ENCODE results near the gene INTS4. TPM values are rescaled to one million over a fixed set of nuclear protein-coding genes. Genes with fewer than 3 reads are reported as not detected.
"Not testable (repeated sequence)": the region's sequence is repeated elsewhere in the genome, so short reads cannot be mapped to it uniquely, and the experiment has no call there.

INTS4 gene
- polyA plus RNA-seq, 6 donors from 2014 or later = 33.3 to 71.6 (median 38.1) TPM

DNA sequence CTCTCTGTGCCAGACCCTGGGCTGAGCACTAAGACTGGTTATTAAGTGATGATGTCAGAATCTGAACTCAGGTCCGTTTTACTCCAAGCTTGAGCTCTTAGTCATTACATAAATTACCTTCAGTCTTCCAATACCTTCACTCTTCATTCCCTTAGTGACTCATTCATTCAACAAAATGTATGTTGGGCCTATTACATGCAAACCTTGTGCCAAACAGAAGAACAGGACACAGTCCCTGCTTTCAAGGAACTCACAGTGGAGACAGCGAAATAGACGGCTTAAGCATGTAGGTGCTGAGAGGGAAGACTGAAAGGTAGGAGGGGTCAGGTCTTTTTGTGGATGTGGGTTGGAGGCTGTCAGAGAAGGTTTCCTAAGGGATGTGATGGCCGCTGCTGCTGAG is 25.3 kb upstream of the INTS4 start:
- Mint-ChIP-seq H3K27ac (peak overlapping the region in 1 of 6 donors; percentile 40), H3K9me3 (peaks cover 0 to 1% (median 0%) of the 10 kb centered on the region in 7 donors), H3K4me1 (peaks cover 6 to 13% (median 7%) of the 10 kb centered on the region in 3 donors), H3K4me3 (no peak overlapping the region), H3K36me3 (peaks cover 0 to 12% of the 10 kb centered on the region in 2 donors), H3K27me3 (peaks cover 19 to 34% (median 24%) of the 10 kb centered on the region in 3 donors)
- ATAC-seq (ENCODE audit: low read depth in 2 of 2) (no peak), DNase-seq (no peak)

DNA sequence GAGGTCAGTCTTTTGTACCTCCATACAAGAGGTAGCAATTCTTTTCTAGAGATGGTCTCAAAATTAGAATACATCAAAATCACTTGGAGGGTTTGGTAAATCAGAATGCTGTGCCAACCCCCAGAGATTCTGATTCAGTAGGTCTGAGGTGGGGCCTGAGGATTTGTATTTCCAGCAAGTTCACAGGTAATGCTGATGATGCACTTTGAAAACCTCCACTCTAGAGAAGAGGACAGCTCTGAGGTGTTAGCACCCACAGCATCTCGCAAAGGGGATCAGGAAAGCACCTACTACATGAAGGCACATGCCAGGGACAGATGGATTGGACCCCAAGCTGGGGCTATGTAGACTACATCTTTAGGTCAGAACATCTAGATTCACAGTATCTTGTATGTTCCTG is 21.4 kb upstream of the INTS4 start:
- DNase-seq (no peak), ATAC-seq (ENCODE audit: low read depth in 2 of 2) (no peak)
- H3K36me3 Mint-ChIP-seq = no peaks in the 10 kb centered on the region
- no peaks in the 10 kb centered on the region for H3K9me3 Mint-ChIP-seq
- no peaks in the 10 kb centered on the region for H3K4me1 Mint-ChIP-seq
- H3K27ac Mint-ChIP-seq = no peak overlapping the region
- no peak overlapping the region for H3K4me3 Mint-ChIP-seq
- peaks cover 0 to 18% (median 0%) of the 10 kb centered on the region in 3 donors for H3K27me3 Mint-ChIP-seq

DNA sequence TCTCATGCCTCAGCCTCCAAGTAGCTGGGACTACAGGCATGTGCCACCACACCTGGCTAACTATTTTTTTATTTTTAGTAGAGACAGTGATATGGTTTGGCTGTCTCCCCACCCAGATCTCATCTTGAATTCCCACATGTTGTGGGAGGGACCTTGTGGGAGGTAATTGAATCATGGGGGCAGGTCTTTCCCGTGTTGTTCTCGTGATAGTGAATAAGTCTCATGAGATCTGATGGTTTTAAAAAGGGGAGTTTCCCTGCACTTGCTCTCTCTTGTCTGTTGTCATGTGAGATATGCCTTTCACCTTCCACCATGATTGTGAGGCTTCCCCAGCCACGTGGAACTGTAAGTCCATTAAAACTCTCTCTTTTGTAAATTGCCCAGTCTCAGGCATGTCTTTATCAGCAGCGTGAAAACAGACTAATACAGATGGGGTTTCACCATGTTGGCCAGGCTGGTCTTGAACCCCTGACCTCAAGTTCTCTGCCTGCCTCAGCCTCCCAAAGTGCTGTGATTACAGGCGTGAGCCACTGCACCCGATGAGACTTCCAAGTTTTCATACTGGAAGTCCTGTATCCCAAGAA is 20.6 kb upstream of the INTS4 start:
- DNase-seq; H3K4me1 Mint-ChIP-seq; H3K4me3 Mint-ChIP-seq; H3K36me3 Mint-ChIP-seq; ATAC-seq (ENCODE audit: low read depth in 2 of 2); H3K9me3 Mint-ChIP-seq: not testable (repeated sequence)
- Mint-ChIP-seq H3K27me3 (peaks cover 0 to 17% (median 0%) of the 10 kb centered on the region in 3 donors), H3K27ac (peak overlapping the region in 1 of 6 donors; percentile 52)

DNA sequence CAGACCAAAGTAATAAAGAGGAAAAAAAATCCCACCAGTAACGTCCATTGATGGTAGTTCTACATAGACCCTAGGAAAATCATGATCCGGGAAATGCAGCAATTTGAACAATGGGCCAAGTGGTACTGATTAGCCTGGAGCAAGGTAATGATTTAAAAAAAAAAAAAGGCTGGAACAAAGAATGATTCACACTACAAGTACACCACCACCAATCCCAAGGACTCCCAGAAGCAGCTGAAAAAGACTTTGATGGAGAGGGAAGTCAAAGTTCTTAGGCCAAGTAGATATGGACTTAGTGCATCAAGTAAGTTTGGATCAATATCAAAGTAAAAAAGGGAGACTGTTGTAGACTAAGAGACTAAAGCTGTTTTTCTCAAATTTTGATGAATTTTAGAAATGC is 16.8 kb upstream of the INTS4 start:
- ATAC-seq (ENCODE audit: low read depth in 2 of 2) = no peak
- Mint-ChIP-seq H3K27ac (no peak overlapping the region), H3K9me3 (peaks cover 0 to 1% (median 0%) of the 10 kb centered on the region in 7 donors), H3K27me3 (peaks cover 0 to 12% (median 2%) of the 10 kb centered on the region in 3 donors), H3K4me3 (no peak overlapping the region), H3K4me1 (no peaks in the 10 kb centered on the region), H3K36me3 (no peaks in the 10 kb centered on the region)
- DNase-seq = no peak

DNA sequence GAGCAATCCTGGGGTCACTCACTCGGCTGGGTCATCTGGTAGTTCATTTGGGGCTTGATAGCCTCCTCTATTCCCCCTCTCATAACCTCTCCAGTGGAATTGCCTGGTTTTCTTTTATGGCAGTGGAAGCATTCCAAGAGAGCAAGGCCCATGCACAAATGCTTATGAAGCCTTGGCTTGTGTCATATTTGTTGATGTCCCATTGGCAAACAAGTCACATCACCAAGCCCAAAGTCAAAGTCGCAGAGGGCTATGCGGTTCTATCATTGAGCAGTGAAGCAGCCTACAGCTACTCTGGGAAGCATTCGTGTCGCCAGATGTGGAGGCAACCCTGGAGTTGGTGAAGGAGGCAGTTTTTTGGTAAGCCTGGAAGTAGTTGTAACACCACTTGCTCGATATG is 16.3 kb upstream of the INTS4 start:
- no peaks in the 10 kb centered on the region for H3K4me1 Mint-ChIP-seq

DNA sequence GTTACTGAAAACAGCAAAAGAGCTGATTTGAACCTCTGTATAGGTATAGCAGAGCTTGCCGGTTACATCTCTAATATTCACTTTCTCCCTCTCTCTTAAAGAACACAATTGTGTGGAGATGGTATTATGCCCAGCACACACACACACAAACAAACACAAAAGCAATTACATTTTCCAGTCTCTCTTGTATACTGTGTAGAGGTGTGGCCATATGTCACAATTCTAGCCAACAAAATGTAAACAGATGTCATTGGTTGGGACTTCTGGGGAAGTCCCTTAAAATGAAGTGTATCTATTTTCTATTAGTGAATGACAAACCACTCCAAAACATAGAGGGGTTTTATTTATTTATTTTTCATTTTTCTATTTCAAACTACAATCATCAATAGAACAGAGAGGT is 15.8 kb upstream of the INTS4 start:
- Mint-ChIP-seq H3K4me1 (no peaks in the 10 kb centered on the region), H3K4me3 (no peak overlapping the region), H3K27ac (no peak overlapping the region), H3K9me3 (peaks cover 0 to 1% (median 0%) of the 10 kb centered on the region in 7 donors), H3K27me3 (peaks cover 0 to 10% (median 7%) of the 10 kb centered on the region in 3 donors), H3K36me3 (no peaks in the 10 kb centered on the region)
- ATAC-seq (ENCODE audit: low read depth in 2 of 2) = no peak
- DNase-seq = no peak

More for the DNA sequence above, 16.3 kb upstream of the INTS4 start:
- peaks cover 0 to 12% (median 7%) of the 10 kb centered on the region in 3 donors for H3K27me3 Mint-ChIP-seq
- no peak for ATAC-seq (ENCODE audit: low read depth in 2 of 2)
- no peak overlapping the region for H3K27ac Mint-ChIP-seq
- no peak overlapping the region for H3K4me3 Mint-ChIP-seq
- no peaks in the 10 kb centered on the region for H3K36me3 Mint-ChIP-seq
- peaks cover 0 to 1% (median 0%) of the 10 kb centered on the region in 7 donors for H3K9me3 Mint-ChIP-seq
- DNase-seq = no peak

DNA sequence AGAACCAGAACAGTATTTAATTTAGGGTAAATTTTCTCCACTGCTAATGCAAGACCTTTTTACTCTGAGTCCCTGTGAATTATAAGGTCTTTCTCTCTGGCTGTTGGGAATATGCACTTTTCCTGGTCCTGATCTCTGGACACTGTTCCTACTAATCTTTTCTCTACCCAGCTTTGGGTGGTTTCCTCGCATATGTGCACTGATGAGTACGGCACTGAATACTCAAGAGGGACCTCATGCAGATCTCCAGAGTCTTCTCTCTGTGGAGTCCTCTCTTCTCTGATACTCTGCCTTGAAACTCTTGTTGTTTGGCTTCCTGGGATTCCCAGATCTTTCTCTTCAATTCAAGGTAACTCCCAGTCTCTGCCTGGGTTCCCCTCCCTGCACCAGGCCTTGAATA is 14.6 kb upstream of the INTS4 start:
- no peaks in the 10 kb centered on the region for H3K36me3 Mint-ChIP-seq

DNA sequence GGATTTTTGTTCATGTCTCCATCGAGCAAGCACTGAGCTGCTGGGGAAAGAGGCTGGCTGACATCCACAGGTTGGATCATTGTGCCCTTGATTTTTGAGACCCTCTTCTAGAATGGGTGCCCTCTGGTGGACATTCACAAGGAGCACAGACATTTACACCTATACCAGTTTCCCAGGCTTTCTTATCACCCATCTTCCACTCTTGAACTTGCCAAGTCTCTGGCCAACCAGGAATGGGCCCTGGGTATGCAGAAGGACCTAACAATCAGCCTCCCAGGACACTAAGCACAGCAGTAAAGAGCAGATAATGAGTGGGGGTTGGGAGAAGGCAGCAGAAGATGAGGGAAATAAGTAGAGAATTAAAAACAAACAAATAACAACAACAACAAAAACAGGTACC is 5.7 kb upstream of the INTS4 start:
- H3K27me3 Mint-ChIP-seq = no peaks in the 10 kb centered on the region
- H3K27ac Mint-ChIP-seq = peak overlapping the region; percentile 22 to 95 (median 85)
- H3K36me3 Mint-ChIP-seq = no peaks in the 10 kb centered on the region
- DNase-seq (peak; percentile 18), ATAC-seq (ENCODE audit: low read depth in 2 of 2) (peak; percentile 13 to 28)
- H3K4me3 Mint-ChIP-seq = peak overlapping the region in 3 of 8 donors; percentile 35 to 76 (median 59)
- H3K9me3 Mint-ChIP-seq = no peaks in the 10 kb centered on the region
- H3K4me1 Mint-ChIP-seq = peaks cover 17 to 38% (median 35%) of the 10 kb centered on the region in 3 donors

More for the DNA sequence above, 14.6 kb upstream of the INTS4 start:
- Mint-ChIP-seq H3K27ac (peak overlapping the region in 1 of 6 donors; percentile 10), H3K9me3 (peaks cover 0 to 1% (median 0%) of the 10 kb centered on the region in 7 donors), H3K4me3 (no peak overlapping the region), H3K27me3 (peaks cover 0 to 7% (median 4%) of the 10 kb centered on the region in 3 donors), H3K4me1 (no peaks in the 10 kb centered on the region)
- DNase-seq = no peak
- no peak for ATAC-seq (ENCODE audit: low read depth in 2 of 2)

DNA sequence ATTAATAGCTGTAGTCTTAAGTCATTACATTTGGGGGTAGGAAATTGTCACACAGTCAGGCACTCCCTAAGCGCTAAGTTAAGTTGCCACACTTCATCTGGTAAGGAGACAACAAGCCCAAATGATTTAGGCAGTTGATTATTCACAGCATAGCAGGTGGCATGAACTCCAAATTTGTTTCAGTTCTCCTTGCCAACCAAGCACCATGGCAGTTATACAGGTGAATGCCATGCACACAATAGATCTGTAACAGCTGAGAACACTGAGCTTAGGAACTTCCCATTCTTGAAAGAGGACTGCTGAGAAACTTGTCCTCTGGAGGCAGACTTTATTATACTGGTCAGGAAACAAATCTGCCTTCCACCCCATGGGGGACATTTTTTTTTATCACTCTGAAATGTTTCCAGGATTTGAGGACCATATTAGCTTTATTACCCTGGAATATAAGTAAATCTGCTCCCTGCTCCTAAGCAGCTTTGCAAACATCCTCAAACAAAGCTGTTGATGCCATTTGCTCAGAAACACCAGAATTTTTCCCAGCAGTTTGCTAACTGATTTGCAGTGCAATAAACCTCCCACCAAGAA is 5.1 kb upstream of the INTS4 start:
- Mint-ChIP-seq H3K4me3 (peak overlapping the region; percentile 22 to 76 (median 58)), H3K27me3 (no peaks in the 10 kb centered on the region), H3K9me3 (no peaks in the 10 kb centered on the region), H3K27ac (peak overlapping the region; percentile 84 to 97 (median 94)), H3K36me3 (no peaks in the 10 kb centered on the region), H3K4me1 (peaks cover 20 to 45% (median 39%) of the 10 kb centered on the region in 3 donors)
- ATAC-seq (ENCODE audit: low read depth in 2 of 2) (peak; percentile 43 to 62), DNase-seq (peak; percentile 71)

DNA sequence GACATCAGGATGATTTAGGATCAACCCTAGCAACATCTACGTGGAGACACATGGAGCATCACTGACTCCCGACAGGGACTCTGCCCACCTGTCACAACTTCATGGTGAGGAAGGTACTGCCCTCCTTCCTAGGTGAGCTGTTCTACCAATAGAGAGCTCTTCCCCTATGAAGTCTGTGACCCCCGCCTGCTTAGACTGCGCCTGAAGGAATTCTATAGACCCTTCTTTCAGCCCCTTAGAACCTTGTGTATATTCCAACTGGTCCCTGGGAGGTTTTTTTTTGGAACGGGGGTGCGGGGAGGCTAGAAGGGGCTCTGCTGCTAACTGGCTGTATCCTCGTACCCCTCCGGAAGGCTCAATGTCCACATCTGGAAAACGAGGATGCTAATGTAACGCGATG is 566 bp downstream of the INTS4 start:
- Mint-ChIP-seq H3K4me3 (peak overlapping the region; percentile 90 to 99 (median 98)), H3K4me1 (peaks cover 18 to 41% (median 38%) of the 10 kb centered on the region in 3 donors), H3K9me3 (no peaks in the 10 kb centered on the region), H3K36me3 (no peaks in the 10 kb centered on the region), H3K27ac (peak overlapping the region; percentile 97 to 99 (median 99)), H3K27me3 (no peaks in the 10 kb centered on the region)
- no peak for ATAC-seq (ENCODE audit: low read depth in 2 of 2)
- peak; percentile 3 for DNase-seq

DNA sequence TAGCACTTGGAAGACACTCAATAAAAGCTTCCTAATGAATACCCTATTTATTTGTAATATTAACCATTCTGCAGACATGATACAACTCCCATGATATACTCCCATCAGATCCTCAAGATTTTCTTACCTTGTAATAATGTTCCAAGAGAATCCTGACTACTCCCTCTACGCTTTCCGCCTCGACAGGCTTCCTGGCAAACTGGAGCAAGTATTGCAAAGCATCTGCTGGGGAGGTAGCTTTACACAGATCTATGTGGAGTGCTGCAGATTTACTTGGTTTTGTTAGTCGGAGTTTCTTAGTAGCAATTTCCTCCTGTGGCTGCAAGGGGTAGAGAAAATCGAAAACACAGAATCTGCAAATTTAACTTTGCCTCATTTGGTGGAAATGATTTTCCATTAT is 3.5 kb downstream of the INTS4 start:
- H3K27ac Mint-ChIP-seq = peak overlapping the region in 2 of 6 donors; percentile 3 to 62
- peaks cover 8 to 12% of the 10 kb centered on the region in 2 donors for H3K36me3 Mint-ChIP-seq
- H3K9me3 Mint-ChIP-seq = peaks cover 0 to 2% (median 0%) of the 10 kb centered on the region in 7 donors
- no peaks in the 10 kb centered on the region for H3K27me3 Mint-ChIP-seq
- ATAC-seq (ENCODE audit: low read depth in 2 of 2) (no peak), DNase-seq (no peak)
- H3K4me3 Mint-ChIP-seq = peak overlapping the region in 1 of 8 donors; percentile 44
- peaks cover 14 to 34% (median 31%) of the 10 kb centered on the region in 3 donors for H3K4me1 Mint-ChIP-seq

DNA sequence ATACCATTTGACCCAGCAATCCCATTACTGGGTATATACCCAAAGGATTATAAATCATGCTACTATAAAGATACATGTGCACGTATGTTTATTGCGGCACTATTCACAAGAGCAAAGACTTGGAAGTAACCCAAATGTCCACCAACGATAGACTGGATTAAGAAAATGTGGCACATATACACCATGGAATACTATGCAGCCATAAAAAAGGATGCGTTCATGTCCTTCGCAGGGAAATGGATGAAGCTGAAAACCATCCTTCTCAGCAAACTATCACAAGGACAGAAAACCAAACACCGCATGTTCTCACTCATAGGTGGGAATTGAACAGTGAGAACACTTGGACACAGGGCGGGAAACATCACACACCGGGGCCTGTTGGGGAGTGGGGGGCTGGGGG is 8.0 kb downstream of the INTS4 start:
- not testable (repeated sequence) for H3K4me3 Mint-ChIP-seq; H3K27me3 Mint-ChIP-seq; ATAC-seq (ENCODE audit: low read depth in 2 of 2); DNase-seq; H3K9me3 Mint-ChIP-seq
- Mint-ChIP-seq H3K36me3 (peaks cover 20 to 32% of the 10 kb centered on the region in 2 donors), H3K27ac (peak overlapping the region in 1 of 6 donors; percentile 18), H3K4me1 (peaks cover 9 to 18% (median 11%) of the 10 kb centered on the region in 3 donors)

DNA sequence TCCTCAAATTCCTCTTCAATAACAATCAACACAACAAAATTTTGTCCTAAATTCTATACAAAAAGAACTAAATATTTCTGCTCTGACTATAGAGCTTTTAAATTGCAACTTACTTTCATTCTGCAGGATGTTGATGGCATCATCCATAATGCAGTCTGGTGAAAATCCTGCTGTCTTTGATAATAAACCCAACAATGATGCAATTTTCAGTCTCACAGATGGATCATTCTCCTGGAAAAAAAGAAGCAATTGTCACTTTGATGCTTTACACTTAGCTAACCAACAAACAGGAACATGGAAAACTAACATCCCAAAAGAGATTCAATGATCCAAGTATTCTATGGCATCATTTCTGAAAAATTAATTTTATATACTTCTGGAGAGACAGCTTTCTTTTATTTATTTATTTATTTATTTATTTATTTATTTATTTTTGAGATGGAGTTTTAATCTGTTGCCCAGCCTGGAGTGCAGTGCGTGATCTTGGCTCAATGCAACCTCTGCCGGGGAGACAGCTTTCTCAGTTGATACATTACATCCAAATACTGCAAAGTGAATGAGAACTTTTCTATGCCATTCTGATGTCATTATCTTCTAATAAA is 13.0 kb downstream of the INTS4 start:
- peak overlapping the region in 1 of 6 donors; percentile 14 for H3K27ac Mint-ChIP-seq
- DNase-seq (no peak), ATAC-seq (ENCODE audit: low read depth in 2 of 2) (no peak)
- H3K27me3 Mint-ChIP-seq = no peaks in the 10 kb centered on the region
- H3K4me3 Mint-ChIP-seq = no peak overlapping the region
- peaks cover 5 to 19% (median 11%) of the 10 kb centered on the region in 3 donors for H3K4me1 Mint-ChIP-seq
- peaks cover 31 to 34% of the 10 kb centered on the region in 2 donors for H3K36me3 Mint-ChIP-seq
- H3K9me3 Mint-ChIP-seq = peaks cover 0 to 4% (median 0%) of the 10 kb centered on the region in 7 donors

All from naive B cell (primary cell).